ENCODE data around the gene IL21.
A peak's percentile ranks its signal among the peaks of the same experiment; 100 is the strongest.

Gene IL21

DNA sequence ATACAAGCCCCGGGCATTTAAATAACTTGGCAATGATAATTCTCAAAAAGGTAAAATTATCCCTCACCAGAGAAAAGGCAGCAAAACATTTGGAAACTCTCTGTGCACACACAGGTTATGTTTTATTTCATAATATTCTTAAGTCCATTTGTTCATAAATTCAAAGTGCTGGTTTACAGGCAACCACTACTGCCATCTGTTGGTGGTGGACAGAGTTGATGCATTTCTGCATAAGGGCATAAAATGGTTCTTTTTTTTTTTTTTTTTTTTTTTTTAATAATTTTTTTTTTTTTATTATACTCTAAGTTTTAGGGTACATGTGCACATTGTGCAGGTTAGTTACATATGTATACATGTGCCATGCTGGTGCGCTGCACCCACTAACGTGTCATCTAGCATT is 31.5 kb upstream of the IL21 start:
- H3K4me3 ChIP-seq (ENCODE audit: low read length), result no peak overlapping the region
- H3K4me2 ChIP-seq (ENCODE audit: low read length), result no peak overlapping the region
- H3K9me3 ChIP-seq (ENCODE audit: control insufficient read depth, insufficient read depth, low read length), result no peaks in the 10 kb centered on the region
- H3K27ac ChIP-seq (ENCODE audit: low read depth, low read length), result no peak overlapping the region
- H3K4me1 ChIP-seq (ENCODE audit: control insufficient read depth, low read length), result no peaks in the 10 kb centered on the region
- TF ChIP-seq EZH2phosphoT487 (IDR thresholded peaks at IDR 0.05; ENCODE audit: borderline replicate concordance, low read length) (no peak), CTCF (IDR thresholded peaks at IDR 0.05; ENCODE audit: low read depth, low read length, poor library complexity, severe bottlenecking) (peak; percentile 54)
- no peaks in the 10 kb centered on the region for H3K27me3 ChIP-seq (ENCODE audit: control insufficient read depth, low read length)
- H3K79me2 ChIP-seq (ENCODE audit: control insufficient read depth, low read length), result no peaks in the 10 kb centered on the region
- H3K36me3 ChIP-seq (ENCODE audit: control insufficient read depth, low read length), result no peaks in the 10 kb centered on the region
- H4K20me1 ChIP-seq (ENCODE audit: control insufficient read depth, insufficient read depth, low read depth, low read length), result no peaks in the 10 kb centered on the region
- H3F3A ChIP-seq (ENCODE audit: control insufficient read depth, insufficient read depth), result no peaks in the 10 kb centered on the region
- no peaks in the 10 kb centered on the region for H3K9me2 ChIP-seq (replicated peaks; ENCODE audit: control insufficient read depth, low read length)

- Histone ChIP-seq H3K27ac (ENCODE audit: low read depth, low read length) (no peak overlapping the region), H3F3A (ENCODE audit: control insufficient read depth, insufficient read depth) (no peaks in the 10 kb centered on the region), H3K27me3 (ENCODE audit: control insufficient read depth, low read length) (no peaks in the 10 kb centered on the region), H3K4me3 (ENCODE audit: low read length) (no peak overlapping the region), H4K20me1 (ENCODE audit: control insufficient read depth, insufficient read depth, low read depth, low read length) (no peaks in the 10 kb centered on the region), H3K9me3 (ENCODE audit: control insufficient read depth, insufficient read depth, low read length) (no peaks in the 10 kb centered on the region), H3K4me2 (ENCODE audit: low read length) (no peak overlapping the region), H3K36me3 (ENCODE audit: control insufficient read depth, low read length) (no peaks in the 10 kb centered on the region), H3K4me1 (ENCODE audit: control insufficient read depth, low read length) (no peaks in the 10 kb centered on the region), H3K9me2 (replicated peaks; ENCODE audit: control insufficient read depth, low read length) (no peaks in the 10 kb centered on the region), H3K79me2 (ENCODE audit: control insufficient read depth, low read length) (no peaks in the 10 kb centered on the region)
- TF ChIP-seq EZH2phosphoT487 (IDR thresholded peaks at IDR 0.05; ENCODE audit: borderline replicate concordance, low read length) (no peak), CTCF (IDR thresholded peaks at IDR 0.05; ENCODE audit: low read depth, low read length, poor library complexity, severe bottlenecking) (no peak)
These were observed 29.3 kb upstream of the IL21 start for GRCh38 chr4:122650148-122650547.

- H3K27me3 ChIP-seq (ENCODE audit: control insufficient read depth, low read length), result no peaks in the 10 kb centered on the region
- no peaks in the 10 kb centered on the region for H3K9me3 ChIP-seq (ENCODE audit: control insufficient read depth, insufficient read depth, low read length)
- H3K4me3 ChIP-seq (ENCODE audit: low read length), result no peak overlapping the region
- H3K79me2 ChIP-seq (ENCODE audit: control insufficient read depth, low read length), result no peaks in the 10 kb centered on the region
- H3K9me2 ChIP-seq (replicated peaks; ENCODE audit: control insufficient read depth, low read length), result no peaks in the 10 kb centered on the region
- H3K4me2 ChIP-seq (ENCODE audit: low read length), result no peak overlapping the region
- H3K4me1 ChIP-seq (ENCODE audit: control insufficient read depth, low read length), result no peaks in the 10 kb centered on the region
- no peak overlapping the region for H3K27ac ChIP-seq (ENCODE audit: low read depth, low read length)
- no peaks in the 10 kb centered on the region for H3K36me3 ChIP-seq (ENCODE audit: control insufficient read depth, low read length)
- H4K20me1 ChIP-seq (ENCODE audit: control insufficient read depth, insufficient read depth, low read depth, low read length), result no peaks in the 10 kb centered on the region
- H3F3A ChIP-seq (ENCODE audit: control insufficient read depth, insufficient read depth), result no peaks in the 10 kb centered on the region
- TF ChIP-seq CTCF (IDR thresholded peaks at IDR 0.05; ENCODE audit: low read depth, low read length, poor library complexity, severe bottlenecking) (no peak), EZH2phosphoT487 (IDR thresholded peaks at IDR 0.05; ENCODE audit: borderline replicate concordance, low read length) (no peak)
These were observed 26.8 kb upstream of the IL21 start for GRCh38 chr4:122647656-122648055.

- H3K4me3 ChIP-seq (ENCODE audit: low read length), result no peak overlapping the region
- no peaks in the 10 kb centered on the region for H3F3A ChIP-seq (ENCODE audit: control insufficient read depth, insufficient read depth)
- TF ChIP-seq EZH2phosphoT487 (IDR thresholded peaks at IDR 0.05; ENCODE audit: borderline replicate concordance, low read length) (no peak), CTCF (IDR thresholded peaks at IDR 0.05; ENCODE audit: low read depth, low read length, poor library complexity, severe bottlenecking) (no peak)
- no peak overlapping the region for H3K27ac ChIP-seq (ENCODE audit: low read depth, low read length)
- H3K9me3 ChIP-seq (ENCODE audit: control insufficient read depth, insufficient read depth, low read length), result no peaks in the 10 kb centered on the region
- H3K9me2 ChIP-seq (replicated peaks; ENCODE audit: control insufficient read depth, low read length), result no peaks in the 10 kb centered on the region
- 0 out of 2 replicates have a peak, but pooled peaks cover 3% of the 10 kb centered on the region for H3K27me3 ChIP-seq (ENCODE audit: control insufficient read depth, low read length)
- no peaks in the 10 kb centered on the region for H3K36me3 ChIP-seq (ENCODE audit: control insufficient read depth, low read length)
- no peaks in the 10 kb centered on the region for H4K20me1 ChIP-seq (ENCODE audit: control insufficient read depth, insufficient read depth, low read depth, low read length)
- no peaks in the 10 kb centered on the region for H3K4me1 ChIP-seq (ENCODE audit: control insufficient read depth, low read length)
- no peaks in the 10 kb centered on the region for H3K79me2 ChIP-seq (ENCODE audit: control insufficient read depth, low read length)
- H3K4me2 ChIP-seq (ENCODE audit: low read length), result no peak overlapping the region
These were observed 22.4 kb upstream of the IL21 start for GRCh38 chr4:122643257-122643656.
